HEK293 (cell line): ENCODE results near the gene HSCB.

ENCODE experiments used
- HIC1 ChIP-seq: fragments of 450-650 bp; formaldehyde crosslinking; IDR thresholded peaks from 2 replicates; pipeline ENCODE4 v1.5.1; 2016; ENCODE audit warnings: missing biosample characterization, missing genetic modification characterization
- HOXC10 ChIP-seq: sonication (generic); formaldehyde crosslinking; IDR thresholded peaks from 2 replicates; pipeline ENCODE4 v1.8.1; 2023; ENCODE audit warnings: mild to moderate bottlenecking, missing genetic modification reagents
- KLF9 ChIP-seq: fragments of 450-650 bp; formaldehyde crosslinking; IDR thresholded peaks from 2 replicates; pipeline ENCODE4 v1.5.1; 2016; ENCODE audit warnings: missing biosample characterization, missing genetic modification characterization, low read depth
- MEIS1 ChIP-seq: sonication (generic); formaldehyde crosslinking; IDR thresholded peaks from 2 replicates; pipeline ENCODE4 v1.8.1; 2022; ENCODE audit warnings: missing genetic modification reagents, mild to moderate bottlenecking, borderline replicate concordance
- PRDM10 ChIP-seq: fragments of 450-650 bp; formaldehyde crosslinking; IDR thresholded peaks from 2 replicates; pipeline ENCODE4 v1.5.1; 2016; ENCODE audit warnings: missing biosample characterization, missing genetic modification characterization
- ZBTB17 ChIP-seq: fragments of 450-650 bp; formaldehyde crosslinking; IDR thresholded peaks from 2 replicates; pipeline ENCODE4 v1.5.1; 2016; ENCODE audit warnings: missing biosample characterization, missing genetic modification characterization
- ZBTB44 ChIP-seq: fragments of 450-650 bp; IDR thresholded peaks from 2 replicates; pipeline ENCODE4 v1.5.1; 2018; ENCODE audit warnings: missing biosample characterization, mild to moderate bottlenecking, missing genetic modification characterization
- ZNF2 ChIP-seq: fragments of 450-650 bp; formaldehyde crosslinking; IDR thresholded peaks from 2 replicates; pipeline ENCODE4 v1.5.1; 2016; ENCODE audit warnings: missing biosample characterization, missing genetic modification characterization
- ZNF239 ChIP-seq: fragments of 450-650 bp; formaldehyde crosslinking; IDR thresholded peaks from 2 replicates; pipeline ENCODE4 v1.5.1; 2016; ENCODE audit warnings: missing biosample characterization, missing genetic modification characterization
- ZNF26 ChIP-seq: fragments of 450-650 bp; formaldehyde crosslinking; IDR thresholded peaks from 2 replicates; pipeline ENCODE4 v1.5.1; 2016; ENCODE audit warnings: missing biosample characterization, missing genetic modification characterization
- ZNF555 ChIP-seq: fragments of 450-650 bp; formaldehyde crosslinking; conservative IDR thresholded peaks from 2 replicates; pipeline ENCODE4 v1.5.1; 2017; ENCODE audit warnings: missing biosample characterization, mild to moderate bottlenecking, missing genetic modification characterization, inconsistent platforms
- ZNF580 ChIP-seq: fragments of 450-650 bp; formaldehyde crosslinking; IDR thresholded peaks from 2 replicates; pipeline ENCODE4 v1.5.1; 2016; ENCODE audit warnings: missing biosample characterization, missing genetic modification characterization
- ZNF600 ChIP-seq: fragments of 450-650 bp; formaldehyde crosslinking; IDR thresholded peaks from 2 replicates; pipeline ENCODE4 v1.5.1; 2016; ENCODE audit warnings: missing biosample characterization, missing genetic modification characterization
- ZNF629 ChIP-seq: fragments of 450-650 bp; formaldehyde crosslinking; IDR thresholded peaks from 2 replicates; pipeline ENCODE4 v1.5.1; 2017; ENCODE audit warnings: missing biosample characterization, missing genetic modification characterization
- ZNF654 ChIP-seq: fragments of 450-650 bp; formaldehyde crosslinking; IDR thresholded peaks from 2 replicates; pipeline ENCODE4 v1.5.1; 2016; ENCODE audit warnings: low read depth, missing biosample characterization, missing genetic modification characterization
- ZSCAN4 ChIP-seq: fragments of 450-650 bp; formaldehyde crosslinking; IDR thresholded peaks from 2 replicates; pipeline ENCODE4 v1.5.1; 2017; ENCODE audit warnings: missing biosample characterization, missing genetic modification characterization
- ZXDB ChIP-seq: fragments of 450-650 bp; formaldehyde crosslinking; IDR thresholded peaks from 2 replicates; pipeline ENCODE4 v1.5.1; 2016; ENCODE audit warnings: missing biosample characterization, missing genetic modification characterization

The HSCB gene

GRCh38 chr22:28783786-28784671, 42.2 kb downstream of the HSCB start (continued):
- TF ChIP-seq ZNF555 = no peak
- no peak for TF ChIP-seq HIC1 (tag by site-specific recombination)
- peak; percentile 63; the same call in 1 of the 2 replicates for TF ChIP-seq ZNF600 (tag by site-specific recombination)
- TF ChIP-seq HOXC10 = no peak
- no peak for TF ChIP-seq ZNF580 (tag by site-specific recombination)
- TF ChIP-seq MEIS1 (CRISPR knock-in tag) = no peak
- TF ChIP-seq ZBTB44 (tag by site-specific recombination) = peak; percentile 65
- TF ChIP-seq ZBTB17 (tag by site-specific recombination) = peak; percentile 89
- no peak for TF ChIP-seq ZNF654 (tag by site-specific recombination)
- peak; percentile 36 for TF ChIP-seq PRDM10 (tag by site-specific recombination)
- peak; percentile 83; the same call in 1 of the 2 replicates for TF ChIP-seq ZNF239 (tag by site-specific recombination)
- TF ChIP-seq KLF9 (tag by site-specific recombination) = no peak
- no peak for TF ChIP-seq ZNF2 (tag by site-specific recombination)
- TF ChIP-seq ZXDB (tag by site-specific recombination) = peak; percentile 80; the same call in 1 of the 2 replicates
- no peak for TF ChIP-seq ZSCAN4
- TF ChIP-seq ZNF629 (tag by site-specific recombination) = peak; percentile 61
- TF ChIP-seq ZNF26 (tag by site-specific recombination) = no peak
- TF ChIP-seq, all 188 proteins: peak for 21
